Stimulated activated CD8-positive, alpha-beta memory T cell treated with anti-CD3 and anti-CD28 coated beads, Interleukin-12 subunit alpha, Interleukin-12 subunit beta, amount 100 ng/mL, for 24 hours (primary cell): Measurements from ENCODE around the gene MAML3.

Experiments used
- DNase-seq: peaks from one replicate; pipeline ENCODE4 v3.0.0-alpha.2; 2020; ENCODE audit errors: extremely low read depth

MAML3 gene

DNA sequence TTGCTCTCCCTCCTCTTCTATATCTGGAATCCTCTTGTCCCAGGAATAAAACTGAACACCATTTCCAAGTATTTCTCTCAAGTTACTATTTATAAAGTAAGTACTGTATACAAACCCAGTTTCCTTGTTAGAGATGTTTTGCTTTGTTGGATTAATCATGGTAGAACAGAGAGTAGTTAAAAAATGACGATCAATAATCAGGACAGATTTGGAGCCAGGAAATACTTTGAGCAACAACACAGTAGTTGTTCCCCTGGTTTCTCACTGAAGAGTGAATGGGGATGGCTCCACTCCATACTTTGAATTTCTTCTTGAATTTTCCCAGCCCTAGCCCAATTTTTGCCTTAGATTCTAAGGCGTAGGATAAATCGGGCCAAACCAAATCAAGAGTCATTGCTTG is 467.0 kb downstream of the MAML3 start:
- no peak for DNase-seq

GRCh38 chr4:139686130-139686529 is 467.9 kb downstream of the MAML3 start:
- DNase-seq = no peak

GRCh38 chr4:139685180-139685579 is 468.8 kb downstream of the MAML3 start:
- DNase-seq = no peak

DNA sequence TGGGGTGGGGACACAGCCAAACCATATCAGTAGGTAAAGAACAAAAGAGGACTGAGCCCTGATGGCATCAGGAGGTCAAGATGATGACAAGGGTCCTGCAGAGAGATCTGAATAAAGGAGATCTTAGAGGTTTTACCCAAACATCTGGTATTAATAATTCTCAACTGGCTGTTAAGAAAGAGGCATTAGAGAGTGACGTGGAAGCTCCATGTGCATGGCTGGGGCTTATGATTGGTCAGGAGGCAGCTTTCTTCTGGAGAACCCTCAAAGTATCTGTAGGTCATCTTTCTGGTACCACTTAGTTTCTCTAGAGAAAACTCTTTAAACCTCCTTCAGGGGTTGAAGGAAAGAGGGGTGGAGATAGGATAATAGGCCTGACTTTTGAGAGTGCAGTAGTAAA is 469.6 kb downstream of the MAML3 start:
- no peak for DNase-seq

GRCh38 chr4:139682741-139683151 is 471.2 kb downstream of the MAML3 start:
- DNase-seq = no peak

- DNase-seq = no peak
Observed at GRCh38 chr4:139682309-139682708, 471.7 kb downstream of the MAML3 start.

GRCh38 chr4:139676913-139677585 is 476.9 kb downstream of the MAML3 start:
- no peak for DNase-seq

DNA sequence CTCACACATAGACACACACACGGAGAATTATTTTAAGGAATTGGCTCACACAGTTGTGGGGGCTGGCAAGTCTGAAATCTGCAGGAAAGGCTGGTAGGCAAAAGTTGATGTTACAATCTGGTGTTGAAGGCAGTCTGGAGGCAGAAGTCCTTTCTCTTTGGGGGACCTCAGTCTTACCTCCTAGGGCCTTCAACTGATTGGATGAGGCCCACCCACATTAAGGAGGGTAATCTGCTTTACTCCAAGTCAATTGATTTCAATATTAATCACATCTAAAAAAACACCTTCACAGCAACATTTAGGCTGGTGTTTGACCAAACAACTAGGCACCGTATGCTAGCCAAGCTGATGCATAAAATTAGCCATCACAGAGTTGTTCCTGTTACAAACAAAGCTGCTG is 477.6 kb downstream of the MAML3 start:
- DNase-seq = no peak

DNA sequence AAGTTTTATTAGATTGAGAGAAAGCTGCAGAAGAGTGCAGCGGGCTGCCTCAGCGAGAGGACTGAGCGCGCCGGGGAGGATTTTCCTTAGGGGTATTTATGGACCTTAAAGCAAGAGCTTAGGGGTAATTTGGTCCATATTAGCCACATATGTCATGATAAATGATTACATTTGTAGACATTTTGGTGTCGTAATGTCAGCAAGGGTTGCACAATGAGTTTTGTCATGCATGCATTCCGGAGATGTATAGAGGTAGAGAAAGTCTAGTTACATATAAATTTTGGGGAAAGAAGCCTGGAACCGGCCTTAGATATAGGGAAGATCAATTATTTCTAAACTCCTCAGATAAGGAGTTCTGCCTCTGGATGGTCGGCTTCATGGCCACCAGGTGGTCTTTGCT is 478.3 kb downstream of the MAML3 start:
- DNase-seq = no peak

- no peak for DNase-seq
Observed at GRCh38 chr4:139674875-139675550, 479.0 kb downstream of the MAML3 start.

DNA sequence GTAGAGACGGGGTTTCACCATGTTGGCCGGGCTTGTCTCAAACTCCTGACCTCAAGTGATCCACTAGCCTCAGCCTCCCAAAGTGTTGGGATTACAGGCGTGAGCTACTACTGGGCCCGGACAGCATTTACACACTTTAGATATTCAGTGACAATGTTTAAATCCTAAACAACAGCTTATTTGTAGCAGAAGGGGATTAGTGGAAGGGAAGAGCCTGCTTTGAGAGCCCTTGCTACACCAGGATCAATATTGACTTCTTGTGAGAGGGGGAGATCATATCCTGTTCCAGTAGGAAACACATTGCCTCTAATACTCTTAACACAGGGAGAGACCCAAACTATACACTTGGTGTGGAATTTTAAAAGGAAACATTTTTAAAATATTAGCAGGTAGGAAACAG is 481.3 kb downstream of the MAML3 start:
- DNase-seq = no peak

DNA sequence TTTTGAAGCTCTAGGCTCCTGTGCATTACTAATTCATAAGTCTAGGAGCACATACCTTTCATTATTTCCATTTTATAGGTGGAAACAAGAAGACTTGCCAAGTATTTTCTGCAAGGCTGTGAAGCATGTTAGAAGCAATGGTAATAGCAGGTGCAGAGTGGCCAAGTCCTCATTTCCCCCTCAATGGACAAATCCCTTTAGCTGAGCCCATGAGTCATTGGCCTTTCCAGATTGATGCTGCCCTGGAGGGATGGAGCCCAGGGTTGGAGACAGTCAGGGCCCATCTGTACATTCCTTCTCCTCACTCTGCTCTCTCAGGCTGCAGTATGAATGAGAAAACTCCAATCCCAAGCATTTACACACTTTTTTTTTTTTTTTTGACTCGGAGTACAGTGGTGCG is 481.8 kb downstream of the MAML3 start:
- DNase-seq = no peak

DNA sequence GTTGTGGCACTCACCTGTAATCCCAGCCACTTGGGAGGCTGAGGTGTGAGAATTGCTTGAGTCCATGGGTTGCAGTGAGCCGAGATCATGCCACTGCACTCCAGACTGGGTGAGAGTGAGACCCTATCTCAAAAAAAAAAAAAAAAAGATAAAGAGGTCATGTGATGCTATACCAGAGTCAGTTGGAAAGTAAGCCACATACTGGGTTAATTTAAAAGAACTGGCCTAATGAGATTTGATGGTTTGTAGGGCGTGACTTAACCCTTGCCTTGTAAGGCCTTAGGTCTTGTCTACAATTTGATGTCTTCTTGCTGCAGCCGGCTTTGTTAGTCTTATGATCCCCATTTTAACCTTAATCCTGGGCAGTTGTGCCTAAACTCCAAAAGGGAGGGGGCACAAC is 483.2 kb downstream of the MAML3 start:
- no peak for DNase-seq

- no peak for DNase-seq
Observed at GRCh38 chr4:139669890-139670289, 484.1 kb downstream of the MAML3 start.

DNA sequence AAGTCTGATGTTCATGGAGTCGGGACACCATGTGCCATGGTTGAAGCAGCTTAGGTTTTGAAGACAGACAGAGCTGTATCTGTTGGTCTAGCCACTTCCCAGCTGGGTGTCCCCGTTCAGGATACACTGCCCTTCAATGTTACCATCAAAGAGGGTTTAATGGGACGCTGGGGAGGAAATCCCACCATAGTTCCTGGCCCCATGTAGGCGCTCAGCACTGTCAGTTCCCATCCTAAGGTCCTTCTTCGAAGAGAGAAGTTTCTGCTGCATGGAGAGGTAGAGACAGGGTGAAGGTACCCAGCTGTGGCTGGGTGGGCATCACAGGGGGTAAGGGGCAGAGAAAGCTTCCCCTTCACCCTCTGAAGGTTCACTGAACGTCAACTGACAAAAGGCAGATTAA is 484.6 kb downstream of the MAML3 start:
- DNase-seq = no peak

DNA sequence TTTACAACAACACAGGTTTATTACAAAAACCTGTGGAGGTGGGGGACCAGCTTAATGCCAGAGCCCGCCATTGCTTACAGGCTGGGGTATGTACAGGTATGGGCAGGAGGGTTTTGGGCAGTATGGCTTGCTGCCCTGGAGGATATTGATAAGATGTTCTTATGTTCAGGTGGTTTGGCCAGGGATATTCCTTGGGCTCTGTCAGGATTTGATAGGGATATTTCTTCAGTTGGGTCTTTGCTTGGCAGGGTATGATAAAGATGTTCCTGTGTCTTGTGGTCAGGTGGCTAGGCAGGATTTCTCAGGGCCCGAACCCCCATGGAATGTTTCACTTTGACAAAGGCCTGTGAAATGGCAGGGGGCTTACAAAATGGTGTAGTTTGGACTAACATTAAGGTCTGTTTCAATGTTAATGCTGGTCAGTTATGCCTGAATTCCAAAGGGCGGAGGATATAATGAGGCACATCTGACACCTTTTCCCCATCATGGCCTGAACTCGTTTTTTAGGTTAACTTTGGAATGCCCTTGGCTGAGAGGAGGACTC is 485.3 kb downstream of the MAML3 start:
- DNase-seq = no peak

GRCh38 chr4:139668036-139668435 is 485.9 kb downstream of the MAML3 start:
- DNase-seq = no peak
